ENCODE results near the gene C11orf24.

Gene C11orf24

GRCh38 chr11:68312117-68312779 is 40.5 kb upstream of the C11orf24 start, which contains the start of gene LRP5:
Gene LRP5, plus strand, starts transcription at chr11:68312591. Its CDS starts 124 bp downstream, at chr11:68312715.
- H3K27ac ChIP-seq: peak within 1 kb of the TSS; percentile 90
- TF ChIP-seq CTCF (conservative IDR thresholded peaks at IDR 0.05): no peak
- TF ChIP-seq ZFX (IDR thresholded peaks at IDR 0.05): no peak

- H3K27ac ChIP-seq: peak overlapping the region; percentile 90
- no peak for TF ChIP-seq ZFX (IDR thresholded peaks at IDR 0.05)
- no peak for TF ChIP-seq CTCF (conservative IDR thresholded peaks at IDR 0.05)
These were observed 39.7 kb upstream of the C11orf24 start for GRCh38 chr11:68311160-68312116.

- no peak overlapping the region for H3K27ac ChIP-seq
- TF ChIP-seq ZFX (IDR thresholded peaks at IDR 0.05) (no peak), CTCF (conservative IDR thresholded peaks at IDR 0.05) (no peak)
These were observed 37.9 kb upstream of the C11orf24 start for GRCh38 chr11:68309621-68310185.

DNA sequence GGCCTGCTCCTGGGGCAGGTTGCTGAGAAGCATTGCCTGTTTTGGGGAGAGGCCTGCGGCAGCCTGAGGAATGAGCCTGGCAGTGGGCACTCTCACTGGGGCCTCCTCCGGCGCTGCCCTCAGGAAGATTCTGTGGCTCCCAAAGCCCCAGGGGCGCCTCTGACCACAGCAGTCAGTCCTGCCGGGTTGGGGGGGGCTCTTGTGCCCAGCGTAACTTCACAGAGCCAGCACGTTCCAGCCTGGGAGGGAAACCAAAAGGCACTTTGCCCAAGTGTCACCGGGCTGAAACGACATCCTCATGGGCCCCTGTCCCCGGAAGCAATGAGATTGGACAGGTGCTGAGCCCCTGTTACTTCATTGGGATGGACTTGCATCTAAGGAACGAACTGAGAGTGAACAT is 36.3 kb upstream of the C11orf24 start:
- H3K27ac ChIP-seq: no peak overlapping the region
- no peak for TF ChIP-seq ZFX (IDR thresholded peaks at IDR 0.05)
- TF ChIP-seq CTCF (conservative IDR thresholded peaks at IDR 0.05): no peak

DNA sequence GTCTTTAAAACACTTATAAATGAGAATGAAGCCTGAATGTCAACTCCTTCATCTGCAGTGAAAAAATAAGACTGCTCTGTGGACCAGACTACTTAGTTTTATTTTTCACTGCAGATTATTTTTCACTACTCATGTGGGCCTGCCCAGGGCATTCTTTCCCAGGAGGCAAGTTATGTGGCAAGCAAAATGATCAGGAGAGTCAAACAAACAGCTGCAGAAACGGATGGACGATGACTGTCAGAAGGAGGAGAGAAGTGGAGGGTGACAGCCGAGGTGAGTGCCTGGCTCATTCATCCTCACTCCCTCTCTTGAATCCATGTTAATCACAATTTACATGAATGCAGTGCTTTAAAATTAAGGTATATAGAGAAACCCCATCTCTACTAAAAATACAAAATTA is 34.9 kb upstream of the C11orf24 start:
- no peak overlapping the region for H3K27ac ChIP-seq
- no peak for TF ChIP-seq CTCF (conservative IDR thresholded peaks at IDR 0.05)
- TF ChIP-seq ZFX (IDR thresholded peaks at IDR 0.05): no peak

GRCh38 chr11:68303982-68304780 is 32.4 kb upstream of the C11orf24 start:
- no peak for TF ChIP-seq CTCF (conservative IDR thresholded peaks at IDR 0.05)
- no peak for TF ChIP-seq ZFX (IDR thresholded peaks at IDR 0.05)
- H3K27ac ChIP-seq: no peak overlapping the region

Data from C4-2B (cell line).